ENCODE measurements around the gene HACD2. TPM values are rescaled to one million over a fixed set of nuclear protein-coding genes. Genes with fewer than 3 reads are reported as not detected.

Gene HACD2
- total and polyA plus RNA-seq, 10 of the 15 experiments (the other 5 are each of a cell fraction or from before 2014, with no cell fraction given) = 9.1 to 30.0 (median 18.8) TPM

GRCh38 chr3:123593381-123593780, 8.5 kb upstream of the HACD2 start (continued):
- no peak for TF ChIP-seq SREBF2 (IDR thresholded peaks at IDR 0.05; ENCODE audit: low read length)
- no peak for TF ChIP-seq ATF3 (IDR thresholded peaks at IDR 0.05; ENCODE audit: borderline replicate concordance, extremely low read depth, low read depth, low read length)

- ChIA-PET RAD21 (ENCODE audit: unreplicated experiment) (no interaction called here), CTCF (no interaction called here), POLR2A (no interaction called here), SMC1A (ENCODE audit: uncharacterized antibody, unreplicated experiment) (no interaction called here)
- no peak overlapping the region for H3K27ac ChIP-seq (ENCODE audit: control insufficient read depth, insufficient read depth)
- H3K36me3 ChIP-seq (ENCODE audit: control insufficient read depth in 2 of 2, insufficient read depth in 2 of 2, low read length in 1 of 2) = no peaks in the 10 kb centered on the region
- no peaks in the 10 kb centered on the region for H4K20me1 ChIP-seq (ENCODE audit: control insufficient read depth, insufficient read depth)
- WGBS (ENCODE audit: insufficient coverage, insufficient replicate concordance, low lambda C conversion rate, missing lambda C conversion rate) = 100% methylated on average over 3 of the region's 3 CpGs
- TF ChIP-seq JUND (IDR thresholded peaks at IDR 0.05; ENCODE audit: low read depth, low read length) (no peak), CBX5 (IDR thresholded peaks at IDR 0.05; ENCODE audit: low read depth) (peak; percentile 96)
- ATAC-seq (no peak), FAIRE-seq (no peak), DNase-seq (ENCODE audit: low read depth, low spot score) (no peak)
- no peaks in the 10 kb centered on the region for H3K4me1 ChIP-seq (ENCODE audit: control insufficient read depth, insufficient read depth, low read length)
- no peak overlapping the region for H3K4me2 ChIP-seq (ENCODE audit: control insufficient read depth, insufficient read depth)
- H3K27me3 ChIP-seq (replicated peaks in 1 of 2; ENCODE audit: control insufficient read depth in 2 of 2, insufficient read depth in 2 of 2, low read length in 1 of 2) = no peaks in the 10 kb centered on the region
- no peak overlapping the region for H3K9ac ChIP-seq (ENCODE audit: control insufficient read depth, insufficient read depth, low read length)
- peaks cover 17% of the 10 kb centered on the region for H3K9me3 ChIP-seq (replicated peaks; ENCODE audit: control insufficient read depth, insufficient read depth, low read length)
- H2AFZ ChIP-seq (ENCODE audit: control insufficient read depth, low read depth, low read length) = no peak overlapping the region
- intact Hi-C loops (cut with micrococcal nuclease; ENCODE audit: unreplicated experiment) = no loop called here
- BruUV-seq (replicated peaks) = no TSS peak
- H3K79me2 ChIP-seq (ENCODE audit: control insufficient read depth, insufficient read depth, low read length) = peaks cover 13% of the 10 kb centered on the region
- in situ Hi-C loops (cut with MboI) = no loop called here
- no peak overlapping the region for H3K4me3 ChIP-seq
These were observed 6.0 kb upstream of the HACD2 start for GRCh38 chr3:123590685-123591450.
